MM.1S (cell line): ENCODE results near the gene ZMYM4.

Source experiments
- DNase-seq: peaks from one replicate; pipeline ENCODE4 v3.0.0-alpha.2; 2015
- H2AFZ ChIP-seq: fragments of 300-600 bp; sonication (generic); 2 replicates; pipeline ENCODE4 v1.6.0; 2016; ENCODE audit warnings: antibody characterized with exemption, low read length
- H3F3A ChIP-seq: fragments of 300-600 bp; sonication (generic); 2 replicates; pipeline ENCODE4 v1.6.1; 2016; ENCODE audit warnings: mild to moderate bottlenecking, antibody characterized with exemption, low read length, moderate library complexity, mixed read lengths; ENCODE audit not compliant: insufficient read depth
- H3K27ac ChIP-seq: fragments of 300-600 bp; sonication (generic); 2 replicates; pipeline ENCODE4 v1.5.1; 2016; ENCODE audit warnings: mild to moderate bottlenecking, low read length
- H3K27me3 ChIP-seq: fragments of 300-600 bp; sonication (generic); replicated peaks from 2 replicates; pipeline ENCODE4 v1.6.0; 2016; ENCODE audit warnings: low read length; ENCODE audit not compliant: insufficient read depth
- H3K36me3 ChIP-seq: fragments of 300-600 bp; sonication (generic); replicated peaks from 2 replicates; pipeline ENCODE4 v1.6.1; 2016; ENCODE audit warnings: mild to moderate bottlenecking, low read length, mixed read lengths; ENCODE audit not compliant: insufficient read depth
- H3K4me1 ChIP-seq: fragments of 300-600 bp; sonication (generic); 2 replicates; pipeline ENCODE4 v1.6.1; 2016; ENCODE audit warnings: low read length, mixed read lengths
- H3K4me2 ChIP-seq: fragments of 300-600 bp; sonication (generic); 2 replicates; pipeline ENCODE4 v1.6.0; 2016; ENCODE audit warnings: low read depth, low read length
- H3K4me3 ChIP-seq: fragments of 300-600 bp; sonication (generic); 2 replicates; pipeline ENCODE4 v1.5.1; 2016; ENCODE audit warnings: low read length, mixed read lengths
- H3K79me2 ChIP-seq: fragments of 300-600 bp; sonication (generic); 2 replicates; pipeline ENCODE4 v1.6.1; 2016; ENCODE audit warnings: mixed run types, low read length, mixed read lengths
- H3K9ac ChIP-seq: fragments of 300-600 bp; sonication (generic); 2 replicates; pipeline ENCODE4 v1.6.1; 2016; ENCODE audit warnings: low read length, mixed read lengths
- H3K9me2 ChIP-seq: fragments of 300-600 bp; sonication (generic); replicated peaks from 2 replicates; pipeline ENCODE4 v1.6.1; 2016; ENCODE audit warnings: mild to moderate bottlenecking, low read length, mixed read lengths; ENCODE audit not compliant: insufficient read depth
- H3K9me3 ChIP-seq: fragments of 300-600 bp; sonication (generic); replicated peaks from 2 replicates; pipeline ENCODE4 v1.6.1; 2016; ENCODE audit warnings: mild to moderate bottlenecking, low read length, mixed read lengths; ENCODE audit not compliant: insufficient read depth
- H4K20me1 ChIP-seq: fragments of 300-600 bp; sonication (generic); 2 replicates; pipeline ENCODE4 v1.6.1; 2016; ENCODE audit warnings: mild to moderate bottlenecking, low read length, moderate library complexity, mixed read lengths; ENCODE audit not compliant: insufficient read depth
- EZH2 ChIP-seq: fragments of 300-600 bp; sonication (generic); optimal IDR thresholded peaks from 2 replicates; pipeline ENCODE3; 2017; ENCODE audit warnings: low read depth, mild to moderate bottlenecking, antibody characterized with exemption, low read length, mixed read lengths
- EZH2phosphoT487 ChIP-seq: fragments of 300-600 bp; sonication (generic); IDR thresholded peaks from 2 replicates; pipeline ENCODE4 v1.6.1; 2018; ENCODE audit warnings: antibody characterized with exemption, low read length
- TF ChIP-seq, protein P1 (sequence below): fragments of 300-600 bp; sonication (generic); IDR thresholded peaks from 2 replicates; pipeline ENCODE4 v1.5.1; 2016; ENCODE audit warnings: antibody characterized with exemption, low read length, mixed read lengths

ZMYM4 gene

DNA sequence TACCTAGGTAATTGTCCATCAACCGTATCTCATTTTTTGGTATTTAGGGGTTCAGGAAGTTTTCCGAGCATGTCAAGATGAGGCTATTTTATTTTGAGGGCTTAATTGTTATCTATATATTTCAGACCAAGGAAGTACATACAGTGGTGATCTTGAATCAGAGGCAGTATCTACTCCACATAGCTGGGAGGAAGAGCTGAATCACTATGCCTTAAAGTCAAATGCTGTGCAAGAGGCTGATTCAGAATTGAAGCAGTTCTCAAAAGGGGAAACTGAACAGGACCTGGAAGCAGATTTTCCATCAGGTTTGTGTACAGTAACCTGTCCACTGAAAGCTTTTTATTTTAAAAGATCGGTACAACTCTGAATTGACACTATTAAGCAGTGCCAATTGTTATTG, 130.2 kb downstream of the ZMYM4 start:
- no peaks in the 10 kb centered on the region for H4K20me1 ChIP-seq
- H2AFZ ChIP-seq: no peak overlapping the region
- no peak overlapping the region for H3K4me2 ChIP-seq
- TF ChIP-seq EZH2phosphoT487 (no peak), EZH2 (no peak)
- TF ChIP-seq, protein P1, sequence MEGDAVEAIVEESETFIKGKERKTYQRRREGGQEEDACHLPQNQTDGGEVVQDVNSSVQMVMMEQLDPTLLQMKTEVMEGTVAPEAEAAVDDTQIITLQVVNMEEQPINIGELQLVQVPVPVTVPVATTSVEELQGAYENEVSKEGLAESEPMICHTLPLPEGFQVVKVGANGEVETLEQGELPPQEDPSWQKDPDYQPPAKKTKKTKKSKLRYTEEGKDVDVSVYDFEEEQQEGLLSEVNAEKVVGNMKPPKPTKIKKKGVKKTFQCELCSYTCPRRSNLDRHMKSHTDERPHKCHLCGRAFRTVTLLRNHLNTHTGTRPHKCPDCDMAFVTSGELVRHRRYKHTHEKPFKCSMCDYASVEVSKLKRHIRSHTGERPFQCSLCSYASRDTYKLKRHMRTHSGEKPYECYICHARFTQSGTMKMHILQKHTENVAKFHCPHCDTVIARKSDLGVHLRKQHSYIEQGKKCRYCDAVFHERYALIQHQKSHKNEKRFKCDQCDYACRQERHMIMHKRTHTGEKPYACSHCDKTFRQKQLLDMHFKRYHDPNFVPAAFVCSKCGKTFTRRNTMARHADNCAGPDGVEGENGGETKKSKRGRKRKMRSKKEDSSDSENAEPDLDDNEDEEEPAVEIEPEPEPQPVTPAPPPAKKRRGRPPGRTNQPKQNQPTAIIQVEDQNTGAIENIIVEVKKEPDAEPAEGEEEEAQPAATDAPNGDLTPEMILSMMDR: no peak
- no peaks in the 10 kb centered on the region for H3K36me3 ChIP-seq
- H3K9ac ChIP-seq: no peak overlapping the region
- no peaks in the 10 kb centered on the region for H3F3A ChIP-seq
- no peaks in the 10 kb centered on the region for H3K79me2 ChIP-seq
- no peaks in the 10 kb centered on the region for H3K4me1 ChIP-seq
- H3K27me3 ChIP-seq: no peaks in the 10 kb centered on the region
- no peak overlapping the region for H3K4me3 ChIP-seq
- H3K9me2 ChIP-seq: no peaks in the 10 kb centered on the region
- no peaks in the 10 kb centered on the region for H3K9me3 ChIP-seq
- no peak for DNase-seq
- no peak overlapping the region for H3K27ac ChIP-seq

DNA sequence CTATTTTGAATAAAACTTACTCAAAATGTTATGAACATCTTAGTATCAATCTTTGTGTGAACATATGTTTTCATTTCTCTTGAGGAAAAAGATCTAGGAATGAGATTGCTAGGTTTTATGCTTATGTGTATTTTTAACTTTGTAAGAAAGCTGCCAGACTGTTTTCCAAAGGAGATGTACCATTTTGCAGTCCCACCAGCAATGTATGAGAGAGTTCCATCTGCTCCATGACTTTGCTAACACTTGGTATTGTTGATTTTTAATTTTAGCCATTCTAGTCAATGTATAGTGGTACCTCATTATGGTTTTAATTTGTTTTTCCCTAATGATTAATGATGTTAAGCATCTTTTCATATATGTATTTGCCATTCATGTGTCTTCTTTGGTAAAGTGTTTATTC, 132.5 kb downstream of the ZMYM4 start:
- no peak overlapping the region for H3K27ac ChIP-seq

DNA sequence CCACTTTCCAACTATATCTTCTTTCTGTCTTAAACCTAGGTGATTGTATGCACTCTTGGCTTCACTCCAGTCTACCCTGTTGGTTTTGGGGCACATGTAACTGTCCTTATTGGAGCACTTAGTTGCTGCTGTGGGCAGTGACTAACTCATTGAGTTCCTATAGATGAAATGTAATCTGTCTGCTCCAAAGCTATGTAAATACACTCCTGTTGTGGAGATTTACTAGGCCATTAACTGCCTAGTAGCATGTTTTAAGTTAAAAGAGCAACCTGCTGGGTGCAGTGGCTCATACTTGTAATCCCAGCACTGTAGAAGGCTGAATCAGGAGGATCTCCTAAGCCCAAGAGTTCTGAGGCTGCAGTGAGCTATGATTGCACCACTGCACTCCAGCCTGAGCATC, 137.6 kb downstream of the ZMYM4 start:
- Histone ChIP-seq H3K9me2 (no peaks in the 10 kb centered on the region), H3K4me3 (no peak overlapping the region), H3K27ac (no peak overlapping the region), H3K9ac (no peak overlapping the region), H3K4me1 (no peaks in the 10 kb centered on the region), H3K36me3 (no peaks in the 10 kb centered on the region; the same call in 1 of the 2 replicates), H3K4me2 (no peak overlapping the region), H4K20me1 (no peaks in the 10 kb centered on the region), H3F3A (no peaks in the 10 kb centered on the region), H3K79me2 (no peaks in the 10 kb centered on the region), H3K9me3 (no peaks in the 10 kb centered on the region), H2AFZ (no peak overlapping the region), H3K27me3 (no peaks in the 10 kb centered on the region)
- no peak for DNase-seq
- TF ChIP-seq EZH2phosphoT487: no peak
- TF ChIP-seq, protein P1: no peak

More for the DNA sequence above, 132.5 kb downstream of the ZMYM4 start:
- Histone ChIP-seq H3K36me3 (no peaks in the 10 kb centered on the region; the same call in 1 of the 2 replicates), H3K9me2 (no peaks in the 10 kb centered on the region), H3K9me3 (no peaks in the 10 kb centered on the region), H3K79me2 (no peaks in the 10 kb centered on the region), H3K4me1 (no peaks in the 10 kb centered on the region), H3F3A (no peaks in the 10 kb centered on the region), H3K27me3 (no peaks in the 10 kb centered on the region), H3K4me2 (no peak overlapping the region), H4K20me1 (no peaks in the 10 kb centered on the region), H3K9ac (no peak overlapping the region), H3K4me3 (no peak overlapping the region), H2AFZ (no peak overlapping the region)
- no peak for DNase-seq
- TF ChIP-seq, protein P1: no peak
- TF ChIP-seq EZH2 (no peak), EZH2phosphoT487 (no peak)
